Upper lobe of left lung (tissue), 6 donors: ENCODE measurements around the gene PPP1R1B. TPM values are rescaled to one million over a fixed set of nuclear protein-coding genes. Genes with fewer than 3 reads are reported as not detected.
A peak's percentile ranks its signal among the peaks of the same experiment; 100 is the strongest.

Experiments
- ATAC-seq, 2 donors: fragments of 200-7000 bp; cut with Tn5 transposase; one replicate each; pipeline ENCODE4 v1.9.1; 2022; ENCODE audit warnings: mild to moderate bottlenecking in 2 of 2, moderate library complexity in 2 of 2; ENCODE audit not compliant: low FRiP score in 2 of 2
- DNase-seq, 2 donors: peaks; one replicate each; pipeline ENCODE4 v3.0.0-alpha.2; 2019 to 2020
- H3K27ac ChIP-seq, 4 donors: fragments of 200-600 bp; sonication (generic); one replicate each; pipeline ENCODE4 v1.5.1; 2016 to 2019
- H3K27me3 ChIP-seq, 4 donors: fragments of 200-600 bp; sonication (generic); one replicate each; pipeline ENCODE4 v1.5.1; 2017 to 2019
- H3K36me3 ChIP-seq, 4 donors: fragments of 200-600 bp; sonication (generic); one replicate each; pipeline ENCODE4 v1.5.1; 2016 to 2019
- H3K4me1 ChIP-seq, 4 donors: fragments of 200-600 bp; sonication (generic); one replicate each; pipeline ENCODE4 v1.5.1; 2018 to 2019
- H3K4me3 ChIP-seq, 4 donors: fragments of 200-600 bp; sonication (generic); one replicate each; pipeline ENCODE4 v1.5.1; 2017 to 2019; ENCODE audit warnings: mild to moderate bottlenecking in 2 of 4, moderate library complexity in 1 of 4
- H3K9me3 ChIP-seq, 4 donors: fragments of 200-600 bp; sonication (generic); one replicate each; pipeline ENCODE4 v1.5.1; 2018 to 2019
- CTCF ChIP-seq, 6 experiments: fragments of 450-650 bp in 4 of 6; fragments of 200-600 bp in 2 of 6; sonication (generic) in 2 of 6; IDR thresholded peaks; one replicate each; pipeline ENCODE4 v1.5.1; 2016 to 2019; ENCODE audit warnings: antibody characterized with exemption in 6 of 6
- EP300 ChIP-seq, 4 donors: sonication (generic); formaldehyde crosslinking; IDR thresholded peaks; one replicate each; pipeline ENCODE4 v1.5.1; 2017; ENCODE audit warnings: antibody characterized with exemption in 4 of 4, control low read depth in 2 of 4
- POLR2A ChIP-seq, 4 donors: fragments of 450-650 bp; IDR thresholded peaks; one replicate each; pipeline ENCODE4 v1.5.1; 2016 to 2017; ENCODE audit warnings: antibody characterized with exemption in 4 of 4, mild to moderate bottlenecking in 2 of 4
- POLR2AphosphoS5 ChIP-seq, 2 donors: sonication (generic); formaldehyde crosslinking; IDR thresholded peaks; one replicate each; pipeline ENCODE4 v1.5.1; 2017; ENCODE audit warnings: antibody characterized with exemption in 2 of 2
- WGBS, 2 donors: methylation state at CpG; one replicate each; pipeline ENCODE4 v1.1.5; 2017 to 2018; 5-methylcytosine and 5-hydroxymethylcytosine counted together
- total RNA-seq, 6 donors: library from RNA; depleted of rRNA in 4 of 6; stranded (reverse); fragments of >200 nt in 4 of 6; gene quantifications; one replicate each; pipeline versions ENCODE4 v1.1.0 to v1.2.1, GENCODE V29; 2016 to 2021
- donor health status: DM: no; HTN: no; CAD: no; lungs with moderate emphysema.
- donor health status: DM: no; HTN: yes; CAD: no; lungs with severe emphysema.

Gene PPP1R1B
- total RNA-seq, 6 donors from 2014 or later: 10.9 to 22.4 (median 13.8) TPM

- 81 to 85% methylated on average over 6 to 8 of the region's 8 CpGs for WGBS, 2 donors
- peaks cover 31 to 57% (median 38%) of the 10 kb centered on the region in 4 donors for H3K4me1 ChIP-seq
- TF ChIP-seq POLR2AphosphoS5 (IDR thresholded peaks at IDR 0.05) (no peak), EP300 (IDR thresholded peaks at IDR 0.05) (no peak), CTCF (IDR thresholded peaks at IDR 0.05) (no peak), POLR2A (IDR thresholded peaks at IDR 0.05) (no peak)
- no peaks in the 10 kb centered on the region for H3K9me3 ChIP-seq
- peaks cover 0 to 14% (median 0%) of the 10 kb centered on the region in 4 donors for H3K36me3 ChIP-seq
- H3K27ac ChIP-seq: peak overlapping the region in 3 of 4 donors; percentile 1 to 66 (median 40)
- H3K4me3 ChIP-seq: no peak overlapping the region
- ATAC-seq (no peak), DNase-seq (no peak)
- no peaks in the 10 kb centered on the region for H3K27me3 ChIP-seq
These were observed 50.3 kb downstream of the PPP1R1B start for GRCh38 chr17:39677072-39677471.

- TF ChIP-seq CTCF (IDR thresholded peaks at IDR 0.05): no peak
- no peak for TF ChIP-seq POLR2A (IDR thresholded peaks at IDR 0.05)
- TF ChIP-seq POLR2AphosphoS5 (IDR thresholded peaks at IDR 0.05): no peak
- no peak for TF ChIP-seq EP300 (IDR thresholded peaks at IDR 0.05)
- no peak overlapping the region for H3K4me3 ChIP-seq
- peaks cover 31 to 53% (median 38%) of the 10 kb centered on the region in 4 donors for H3K4me1 ChIP-seq
- H3K27ac ChIP-seq: peak overlapping the region in 3 of 4 donors; percentile 1 to 66 (median 40)
- H3K27me3 ChIP-seq: no peaks in the 10 kb centered on the region
- H3K36me3 ChIP-seq: peaks cover 0 to 14% (median 0%) of the 10 kb centered on the region in 4 donors
- H3K9me3 ChIP-seq: no peaks in the 10 kb centered on the region
- WGBS, 2 donors: 55 to 62% methylated on average over 13 of the region's 13 CpGs
- DNase-seq (no peak), ATAC-seq (no peak)
These were observed 51.0 kb downstream of the PPP1R1B start for GRCh38 chr17:39677542-39678339.

- H3K27me3 ChIP-seq: no peaks in the 10 kb centered on the region
- H3K4me1 ChIP-seq: peaks cover 31 to 53% (median 38%) of the 10 kb centered on the region in 4 donors
- peaks cover 0 to 19% (median 2%) of the 10 kb centered on the region in 4 donors for H3K36me3 ChIP-seq
- H3K9me3 ChIP-seq: no peaks in the 10 kb centered on the region
- DNase-seq (no peak), ATAC-seq (no peak)
- TF ChIP-seq POLR2AphosphoS5 (IDR thresholded peaks at IDR 0.05) (no peak), CTCF (IDR thresholded peaks at IDR 0.05) (no peak), EP300 (IDR thresholded peaks at IDR 0.05) (no peak), POLR2A (IDR thresholded peaks at IDR 0.05) (no peak)
- H3K4me3 ChIP-seq: no peak overlapping the region
- H3K27ac ChIP-seq: peak overlapping the region in 3 of 4 donors; percentile 1 to 66 (median 52)
- WGBS, 2 donors: 92 to 95% methylated on average over 6 to 13 of the region's 13 CpGs
These were observed 51.8 kb downstream of the PPP1R1B start for GRCh38 chr17:39678340-39679116.

GRCh38 chr17:39679521-39680192 is 52.9 kb downstream of the PPP1R1B start:
- WGBS, 2 donors: 66 to 67% methylated on average over 10 to 12 of the region's 12 CpGs
- H3K27me3 ChIP-seq: no peaks in the 10 kb centered on the region
- DNase-seq: no peak

More at GRCh38 chr17:39679521-39680192, 52.9 kb downstream of the PPP1R1B start:
- H3K4me1 ChIP-seq: peaks cover 31 to 48% (median 37%) of the 10 kb centered on the region in 4 donors
- H3K36me3 ChIP-seq: peaks cover 0 to 27% (median 4%) of the 10 kb centered on the region in 4 donors
- H3K9me3 ChIP-seq: no peaks in the 10 kb centered on the region
- no peak for ATAC-seq
- H3K27ac ChIP-seq: peak overlapping the region in 3 of 4 donors; percentile 42 to 66 (median 52)
- H3K4me3 ChIP-seq: no peak overlapping the region
- TF ChIP-seq POLR2AphosphoS5 (IDR thresholded peaks at IDR 0.05) (peak in 1 of 2 donors; percentile 22), CTCF (IDR thresholded peaks at IDR 0.05) (no peak)
